HG03135 (cell line): ENCODE measurements around the gene ADAM19.
"Not testable (repeated sequence)": the region's sequence is repeated elsewhere in the genome, so short reads cannot be mapped to it uniquely, and the experiment has no call there.

Source experiments
- ATAC-seq: cut with Tn5 transposase; IDR thresholded peaks from one replicate; pipeline ENCODE4 v1.9.1; 2021; ENCODE audit warnings: mild to moderate bottlenecking, moderate library complexity; ENCODE audit not compliant: unreplicated experiment

ADAM19 gene

GRCh38 chr5:157491471-157491995 is 84.0 kb downstream of the ADAM19 start:
- ATAC-seq: no peak

DNA sequence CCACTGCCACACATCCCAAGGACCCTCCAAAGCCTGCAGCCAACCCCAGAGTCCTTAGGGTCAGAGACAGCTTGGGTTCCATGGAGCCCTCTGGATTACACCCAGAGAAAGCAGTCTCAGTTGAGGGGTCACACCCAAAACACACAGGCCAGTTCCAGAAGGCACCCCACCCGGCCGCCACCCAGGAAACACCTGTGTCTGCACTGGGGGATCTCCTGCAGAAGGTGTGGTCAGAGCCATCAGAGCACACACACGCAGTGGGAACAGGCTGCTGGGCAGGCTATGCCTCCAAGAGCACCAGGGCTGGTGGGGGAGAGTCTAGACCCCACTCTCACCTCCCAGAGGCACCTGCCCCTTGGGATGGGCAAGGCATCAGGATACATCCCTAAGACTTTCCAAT is 88.2 kb downstream of the ADAM19 start:
- ATAC-seq: no peak

GRCh38 chr5:157486861-157487260 is 88.7 kb downstream of the ADAM19 start:
- no peak for ATAC-seq

DNA sequence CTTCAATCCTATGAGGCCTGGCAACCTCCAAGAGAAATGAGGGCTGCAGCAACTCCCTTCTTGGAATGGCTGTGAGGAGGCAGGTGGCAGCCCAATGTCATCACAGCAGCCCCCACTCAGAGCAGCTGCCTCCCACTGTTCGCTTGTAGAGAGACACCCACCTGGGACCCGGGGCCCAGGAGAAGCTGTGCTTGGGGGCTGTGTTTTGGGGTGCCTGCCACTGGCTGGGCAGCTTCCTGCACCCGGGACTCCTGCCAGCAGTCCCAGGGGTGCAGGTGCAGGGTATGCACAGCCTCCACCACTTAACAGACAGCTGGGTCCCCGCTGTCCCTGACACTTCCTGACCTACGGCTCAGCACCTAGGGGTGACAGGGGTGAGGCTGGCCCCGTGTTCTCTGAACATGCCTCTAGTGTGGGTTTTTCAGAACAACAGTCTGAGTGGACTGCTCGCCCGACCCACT is 89.3 kb downstream of the ADAM19 start:
- no peak for ATAC-seq

- ATAC-seq: no peak
Measured at GRCh38 chr5:157485811-157486210, 89.8 kb downstream of the ADAM19 start.

DNA sequence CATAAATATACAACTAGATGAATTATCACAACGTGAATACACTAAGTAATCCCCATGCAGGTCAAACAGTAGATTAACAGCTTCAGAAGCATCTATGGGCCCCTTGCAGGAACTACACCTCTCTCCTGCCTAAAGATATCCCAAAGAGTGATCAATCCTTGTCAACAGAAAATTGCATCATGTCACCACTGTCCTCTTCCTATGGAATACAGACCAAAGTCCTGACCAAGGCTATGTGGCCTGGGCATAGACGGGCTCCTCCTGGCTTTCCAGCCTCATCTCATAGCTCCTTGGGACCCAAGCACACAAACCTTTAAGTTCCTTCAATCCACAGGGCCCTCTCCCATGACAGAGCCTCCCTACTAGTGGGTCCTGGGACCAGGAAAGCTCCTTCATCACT is 90.2 kb downstream of the ADAM19 start:
- ATAC-seq: no peak

- no peak for ATAC-seq
Measured at GRCh38 chr5:157484768-157485167, 90.8 kb downstream of the ADAM19 start.

- not testable (repeated sequence) for ATAC-seq
Measured at GRCh38 chr5:157482702-157483101, 92.9 kb downstream of the ADAM19 start.

- ATAC-seq: no peak
Measured at GRCh38 chr5:157481666-157482065, 93.9 kb downstream of the ADAM19 start.

GRCh38 chr5:157481265-157481664 is 94.3 kb downstream of the ADAM19 start:
- no peak for ATAC-seq

DNA sequence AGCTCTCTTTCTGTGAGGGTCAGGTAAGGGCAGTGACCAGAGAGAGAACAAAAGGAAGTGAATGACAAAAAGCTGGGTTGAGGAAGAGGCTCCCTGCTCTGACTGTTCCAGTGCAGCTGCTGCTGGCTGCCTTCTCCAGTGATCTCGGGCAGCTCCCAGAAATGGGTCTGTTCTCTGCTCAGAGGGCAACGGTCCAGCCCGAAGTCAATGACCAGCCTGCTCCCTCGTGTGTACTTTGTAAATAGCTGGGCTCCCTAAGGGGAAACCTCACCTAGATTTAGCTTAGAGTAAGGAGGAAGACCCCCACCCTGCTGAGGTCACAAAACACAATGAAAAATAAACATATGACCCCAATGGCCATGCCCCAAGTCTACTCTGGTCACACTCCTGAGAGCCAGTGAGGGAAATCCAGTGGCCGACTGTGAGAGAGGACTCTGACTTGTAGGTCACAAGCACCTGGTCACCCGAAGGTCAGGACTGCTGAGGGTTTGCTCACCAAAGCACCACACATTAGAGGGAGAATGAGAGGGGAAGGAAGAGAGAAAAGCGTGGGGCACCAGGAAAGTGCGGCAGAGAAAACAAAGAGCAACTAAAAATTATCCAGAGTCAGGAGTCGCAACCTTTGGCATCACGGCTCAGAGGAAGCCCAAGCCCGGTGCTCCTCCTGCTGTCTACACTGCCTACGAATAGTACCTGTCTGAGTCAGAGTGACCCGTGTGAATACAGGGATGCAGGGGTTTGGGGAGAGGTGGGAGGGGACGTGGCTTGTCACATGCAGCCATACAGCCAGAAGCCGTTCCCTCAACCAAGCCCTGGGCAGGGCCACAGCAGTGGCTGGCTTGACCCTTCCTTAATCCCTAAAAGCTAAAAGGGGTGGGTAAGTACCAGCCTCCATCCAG is 95.7 kb downstream of the ADAM19 start:
- no peak for ATAC-seq

- no peak for ATAC-seq
Measured at GRCh38 chr5:157479166-157479565, 96.4 kb downstream of the ADAM19 start.

GRCh38 chr5:157478726-157479125 is 96.8 kb downstream of the ADAM19 start:
- no peak for ATAC-seq

GRCh38 chr5:157477814-157478494 is 97.6 kb downstream of the ADAM19 start:
- no peak for ATAC-seq

DNA sequence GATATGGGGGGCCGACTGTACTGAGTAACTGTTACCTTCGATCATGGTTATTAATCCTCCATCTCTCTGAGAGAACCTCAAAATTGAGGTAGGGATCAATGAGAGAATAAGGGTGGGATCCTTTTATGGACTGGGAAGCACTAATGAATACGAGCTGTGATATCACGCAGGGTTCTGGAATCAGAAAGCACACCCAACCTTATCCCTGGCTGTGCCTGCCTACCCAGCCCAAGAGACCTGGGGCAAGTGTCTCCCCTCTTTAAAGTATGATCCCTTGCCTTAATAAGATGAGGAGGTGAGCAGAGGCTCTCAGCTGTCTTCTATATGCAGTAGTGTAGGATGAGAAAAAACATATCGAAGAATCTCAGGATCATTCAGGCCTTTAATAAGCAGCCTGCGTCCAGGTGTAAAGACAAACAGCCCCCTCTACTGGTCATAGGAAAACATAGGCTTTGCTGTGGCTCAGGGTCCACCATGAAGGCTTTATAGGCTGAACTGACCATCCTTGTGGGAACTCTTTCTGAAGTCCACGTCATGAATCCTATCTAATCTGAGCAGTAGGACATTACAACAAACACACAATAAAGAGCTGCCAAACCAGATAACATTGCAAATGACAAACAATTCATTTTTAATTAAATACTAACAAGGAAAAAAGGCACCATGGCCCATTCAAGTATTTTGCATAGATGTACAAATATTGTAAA is 98.7 kb downstream of the ADAM19 start:
- ATAC-seq: no peak

DNA sequence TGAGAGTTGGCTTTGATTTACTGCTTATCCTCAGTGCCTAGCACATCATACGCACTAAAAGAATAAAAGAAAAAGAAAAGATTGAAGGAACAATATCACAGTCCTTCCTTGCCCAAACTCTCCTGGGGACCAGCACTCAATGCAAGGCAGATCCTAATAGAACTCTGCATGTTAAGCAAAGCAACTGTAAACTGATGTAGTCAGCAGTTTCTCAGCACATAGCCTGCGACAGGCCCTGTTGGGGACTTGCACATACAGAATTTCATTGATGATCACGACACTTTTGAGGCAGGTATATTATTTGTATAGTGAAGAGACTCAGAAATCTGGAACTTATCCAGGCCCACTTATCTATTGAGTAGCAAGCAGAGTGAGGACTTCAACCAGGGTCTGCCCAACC is 100.1 kb downstream of the ADAM19 start:
- no peak for ATAC-seq

GRCh38 chr5:157473383-157474320 is 101.9 kb downstream of the ADAM19 start:
- ATAC-seq: no peak

DNA sequence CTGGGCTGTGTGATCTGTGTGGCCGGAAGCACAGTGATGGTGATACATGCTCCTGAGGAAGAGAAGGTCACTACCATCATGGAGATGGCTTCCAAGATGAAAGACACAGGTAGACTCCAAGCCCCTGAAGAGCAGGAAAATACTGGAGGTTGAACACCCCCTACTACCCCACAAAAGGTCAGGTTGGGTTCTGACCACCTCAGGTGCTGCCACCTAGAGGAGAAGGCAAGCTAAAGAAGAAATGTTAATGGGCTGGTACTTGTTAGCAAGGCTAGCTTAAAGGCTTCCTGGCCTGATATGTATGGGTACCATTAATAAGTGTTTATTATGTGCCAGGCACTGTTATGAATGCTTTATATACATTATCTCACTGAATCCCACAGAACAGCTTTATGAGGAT is 103.9 kb downstream of the ADAM19 start:
- no peak for ATAC-seq

GRCh38 chr5:157470631-157471030 is 104.9 kb downstream of the ADAM19 start:
- ATAC-seq: no peak

DNA sequence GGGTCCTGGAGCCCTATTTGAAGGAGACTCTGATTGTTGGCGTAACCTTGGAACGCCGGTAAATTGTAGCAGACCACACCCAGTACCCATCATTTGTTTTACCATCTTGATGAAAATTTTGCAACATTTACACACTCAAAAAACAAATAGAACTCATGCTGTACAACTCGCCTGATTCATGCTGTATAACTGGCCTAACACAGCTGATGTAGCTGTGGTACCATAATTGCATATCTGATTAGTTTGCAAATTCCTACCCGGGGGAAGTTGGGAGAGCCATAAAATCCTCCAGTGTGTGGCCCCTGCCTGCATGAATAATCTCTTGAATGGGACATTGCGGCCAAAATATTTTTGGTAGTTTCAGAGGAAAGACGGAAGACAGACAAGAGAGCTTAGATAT is 105.9 kb downstream of the ADAM19 start:
- ATAC-seq: no peak
